ENCODE measurements around the gene LBHD2.
"Not testable (repeated sequence)": the region's sequence is repeated elsewhere in the genome, so short reads cannot be mapped to it uniquely, and the experiment has no call there.

- not testable (repeated sequence) for TF ChIP-seq CTCF, POLR2A (IDR thresholded peaks at IDR 0.05)
These were observed 35.5 kb downstream of the LBHD2 start for GRCh38 chr14:103119527-103119926.
